ENCODE data around the gene TSSK6. TPM values are rescaled to one million over a fixed set of nuclear protein-coding genes. Genes with fewer than 3 reads are reported as not detected.

TSSK6 gene
- total RNA-seq, 1 donor: 1.9 TPM

- TF ChIP-seq, protein P1, sequence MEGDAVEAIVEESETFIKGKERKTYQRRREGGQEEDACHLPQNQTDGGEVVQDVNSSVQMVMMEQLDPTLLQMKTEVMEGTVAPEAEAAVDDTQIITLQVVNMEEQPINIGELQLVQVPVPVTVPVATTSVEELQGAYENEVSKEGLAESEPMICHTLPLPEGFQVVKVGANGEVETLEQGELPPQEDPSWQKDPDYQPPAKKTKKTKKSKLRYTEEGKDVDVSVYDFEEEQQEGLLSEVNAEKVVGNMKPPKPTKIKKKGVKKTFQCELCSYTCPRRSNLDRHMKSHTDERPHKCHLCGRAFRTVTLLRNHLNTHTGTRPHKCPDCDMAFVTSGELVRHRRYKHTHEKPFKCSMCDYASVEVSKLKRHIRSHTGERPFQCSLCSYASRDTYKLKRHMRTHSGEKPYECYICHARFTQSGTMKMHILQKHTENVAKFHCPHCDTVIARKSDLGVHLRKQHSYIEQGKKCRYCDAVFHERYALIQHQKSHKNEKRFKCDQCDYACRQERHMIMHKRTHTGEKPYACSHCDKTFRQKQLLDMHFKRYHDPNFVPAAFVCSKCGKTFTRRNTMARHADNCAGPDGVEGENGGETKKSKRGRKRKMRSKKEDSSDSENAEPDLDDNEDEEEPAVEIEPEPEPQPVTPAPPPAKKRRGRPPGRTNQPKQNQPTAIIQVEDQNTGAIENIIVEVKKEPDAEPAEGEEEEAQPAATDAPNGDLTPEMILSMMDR (IDR thresholded peaks at IDR 0.05; ENCODE audit: insufficient read depth, low read length): no peak
- DNase-seq (ENCODE audit: low read depth): no peak
- no peak overlapping the region for H3K4me3 ChIP-seq (ENCODE audit: low read depth, low read length)
Measured at GRCh38 chr19:19486343-19487076, 28.8 kb downstream of the TSSK6 start.

DNA sequence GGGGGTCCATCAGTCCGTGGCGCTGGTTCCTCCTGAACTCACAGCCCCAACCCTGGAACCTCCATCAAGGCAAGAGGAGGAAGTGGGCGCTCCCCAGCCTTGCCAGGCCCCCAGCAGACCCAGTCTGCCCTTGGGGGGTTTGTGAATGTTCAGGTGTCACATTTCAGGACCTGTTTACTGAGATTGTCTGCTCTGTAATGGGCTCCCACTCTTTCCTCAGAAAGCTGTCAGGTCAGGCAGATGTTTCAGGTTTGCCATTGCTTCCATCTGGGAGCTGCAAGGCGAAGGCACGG is 29.4 kb downstream of the TSSK6 start:
- no peak for DNase-seq (ENCODE audit: low read depth)
- no peak overlapping the region for H3K4me3 ChIP-seq (ENCODE audit: low read depth, low read length)
- TF ChIP-seq, protein P1 (IDR thresholded peaks at IDR 0.05; ENCODE audit: insufficient read depth, low read length): no peak

DNA sequence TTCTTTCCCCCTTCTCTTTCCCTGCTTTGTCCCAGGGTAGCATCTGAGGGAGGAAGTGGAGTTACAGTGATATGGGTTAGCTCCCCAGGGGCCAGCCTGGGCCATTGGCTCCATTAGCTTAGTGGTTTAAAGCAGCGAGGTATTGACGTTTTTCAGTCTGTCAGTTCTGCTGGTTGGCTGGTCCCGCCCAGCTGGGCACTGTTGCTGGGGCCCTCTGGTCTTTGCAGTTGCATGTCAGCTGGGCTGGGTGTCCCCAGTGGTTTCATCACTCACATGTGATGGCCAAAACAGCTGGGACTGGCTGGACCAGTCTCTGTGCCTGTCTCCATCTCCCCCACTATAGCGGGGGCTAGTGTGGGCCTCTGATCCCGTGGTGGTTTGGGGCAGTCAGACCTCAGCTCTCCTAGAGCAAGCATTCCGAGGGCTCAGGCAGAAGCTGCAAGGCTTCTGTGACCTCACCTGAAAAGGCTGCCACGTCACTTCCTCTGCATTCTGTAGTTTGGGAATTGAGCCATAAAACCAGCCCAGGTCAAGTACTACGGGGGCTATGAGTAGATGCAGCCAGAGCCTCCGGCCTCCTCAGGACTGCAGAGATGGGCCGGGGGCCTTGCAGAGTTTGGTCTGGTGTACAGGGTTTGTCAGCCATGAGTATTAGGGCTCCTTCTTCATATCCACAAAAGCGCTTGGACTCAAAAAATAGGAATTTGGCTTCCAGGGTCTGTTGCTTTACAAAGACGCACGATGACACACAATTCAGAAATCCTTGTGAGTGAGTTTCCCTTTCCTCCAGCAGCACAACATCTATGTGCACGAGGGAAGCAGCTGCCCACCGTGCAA is 30.0 kb downstream of the TSSK6 start:
- H3K4me3 ChIP-seq (ENCODE audit: low read depth, low read length): no peak overlapping the region
- TF ChIP-seq, protein P1 (IDR thresholded peaks at IDR 0.05; ENCODE audit: insufficient read depth, low read length): no peak
- peak; percentile 13 for DNase-seq (ENCODE audit: low read depth)

DNA sequence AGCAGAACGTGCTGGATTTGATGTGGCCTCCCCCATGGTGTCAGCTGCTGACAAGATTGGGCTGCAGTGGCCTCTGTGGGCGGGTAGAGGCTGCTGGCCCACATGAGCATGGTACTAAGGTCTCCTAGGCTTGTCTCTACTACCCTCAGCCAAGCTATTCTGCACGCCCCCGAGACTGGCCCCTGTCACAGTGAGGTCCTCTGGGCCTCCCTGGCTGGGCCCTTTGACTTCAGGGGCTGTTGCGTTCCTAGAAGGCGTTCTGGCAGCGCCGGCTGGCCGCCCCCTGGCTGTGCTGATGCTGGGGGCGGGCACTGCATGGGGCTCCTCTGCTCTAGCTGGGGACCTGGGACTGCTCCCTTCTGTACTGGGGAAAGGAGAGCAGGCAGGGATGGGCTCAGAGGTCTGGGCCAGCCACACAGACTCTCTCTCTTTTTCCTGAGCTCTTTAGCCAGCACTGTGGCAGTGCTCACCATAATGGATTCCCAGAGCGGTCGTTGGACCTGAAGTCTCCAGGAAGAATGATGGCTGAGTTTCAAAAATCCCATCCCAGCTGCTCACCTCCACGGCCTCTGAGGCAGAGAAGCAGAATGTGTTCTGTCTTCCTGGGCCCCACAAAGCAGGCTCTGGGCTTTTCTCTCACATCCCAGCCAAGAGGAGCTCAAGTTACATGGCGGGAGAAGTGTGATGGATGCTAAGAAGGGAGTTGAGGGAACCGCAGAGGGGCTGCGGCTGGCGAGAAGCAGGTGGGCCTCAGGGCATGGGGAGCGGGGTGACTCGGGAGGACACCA is 32.3 kb downstream of the TSSK6 start:
- DNase-seq (ENCODE audit: low read depth): no peak

DNA sequence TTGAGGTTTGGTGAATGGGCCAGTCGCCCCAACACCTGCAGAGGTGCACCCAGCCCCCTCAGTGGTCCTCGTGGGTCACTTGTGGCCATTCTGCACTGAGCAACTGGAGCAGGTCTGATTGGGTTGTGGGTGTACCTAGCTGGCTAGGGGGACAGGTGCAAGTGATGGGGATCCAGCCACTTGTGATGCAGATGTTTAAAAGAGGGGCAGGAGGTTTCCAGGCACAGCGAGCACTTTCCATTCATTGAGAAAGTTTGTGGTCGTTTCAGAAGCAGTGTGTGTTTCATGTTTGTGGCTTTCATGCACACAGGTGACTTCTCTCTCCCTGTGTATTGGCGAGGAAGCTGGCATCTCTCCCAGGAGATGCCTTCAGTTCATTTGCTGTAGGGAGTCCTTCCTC is 34.7 kb downstream of the TSSK6 start:
- TF ChIP-seq, protein P1 (IDR thresholded peaks at IDR 0.05; ENCODE audit: insufficient read depth, low read length): no peak
- DNase-seq (ENCODE audit: low read depth): no peak
- no peak overlapping the region for H3K4me3 ChIP-seq (ENCODE audit: low read depth, low read length)

More for the DNA sequence above, 32.3 kb downstream of the TSSK6 start:
- H3K4me3 ChIP-seq (ENCODE audit: low read depth, low read length): no peak overlapping the region
- TF ChIP-seq, protein P1 (IDR thresholded peaks at IDR 0.05; ENCODE audit: insufficient read depth, low read length): no peak

GRCh38 chr19:19477705-19478383 is 37.5 kb downstream of the TSSK6 start:
- peak; percentile 19 for DNase-seq (ENCODE audit: low read depth)
- TF ChIP-seq, protein P1 (IDR thresholded peaks at IDR 0.05; ENCODE audit: insufficient read depth, low read length): no peak
- no peak overlapping the region for H3K4me3 ChIP-seq (ENCODE audit: low read depth, low read length)
